ENCODE results near the gene CHRNA4. TPM values are rescaled to one million over a fixed set of nuclear protein-coding genes. Genes with fewer than 3 reads are reported as not detected.
"Not testable (repeated sequence)": the region's sequence is repeated elsewhere in the genome, so short reads cannot be mapped to it uniquely, and the experiment has no call there.

Gene CHRNA4
- total RNA-seq, 2 donors from 2014 or later: 0.46 TPM; not detected in 1

DNA sequence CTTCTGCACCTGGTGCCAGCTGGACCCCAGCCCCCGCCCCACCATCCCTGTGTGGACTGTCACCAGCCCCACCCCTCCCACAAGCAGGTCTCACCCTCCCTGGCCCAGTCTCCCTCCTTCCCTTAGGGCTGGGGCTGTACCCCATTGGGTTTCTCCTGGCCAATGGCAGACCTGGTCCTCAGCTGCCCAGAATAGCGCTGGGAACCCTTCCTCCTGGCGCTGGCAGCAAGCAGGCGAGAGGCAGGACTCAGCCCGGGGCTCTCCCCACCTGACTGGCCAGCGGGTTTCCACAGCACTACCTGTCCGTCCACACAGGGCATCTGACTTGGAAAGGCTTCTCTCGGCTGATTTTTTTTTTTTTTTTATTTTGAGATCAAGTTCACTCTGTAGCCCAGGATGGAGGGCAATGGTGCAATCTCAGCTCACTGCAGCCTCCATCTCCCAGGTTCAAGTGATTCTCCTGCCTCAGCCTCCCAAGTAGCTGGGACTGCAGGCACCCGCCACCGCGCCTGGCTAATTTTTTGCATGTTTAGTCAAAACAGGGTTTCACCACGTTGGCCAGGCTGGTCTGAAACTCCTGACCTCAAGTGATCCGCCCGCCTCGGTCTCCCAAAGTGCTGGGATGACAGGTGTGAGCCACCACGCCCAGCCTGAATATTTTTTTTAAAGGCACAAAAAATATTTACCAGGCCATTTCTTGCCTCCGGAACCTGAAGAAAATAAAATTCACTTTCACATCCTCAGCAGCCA, 21.6 kb upstream of the CHRNA4 start:
- Mint-ChIP-seq H3K27ac (no peak overlapping the region), H3K4me3 (no peak overlapping the region), H3K9me3 (peaks cover 34% of the 10 kb centered on the region), H3K27me3 (ENCODE audit: insufficient read depth) (no peaks in the 10 kb centered on the region), H3K4me1 (peaks cover 2% of the 10 kb centered on the region), H3K36me3 (ENCODE audit: low read depth) (no peaks in the 10 kb centered on the region)
- H3K36me3 ChIP-seq (ENCODE audit: control insufficient read depth, insufficient read depth, low read length): no peaks in the 10 kb centered on the region
- no peak for DNase-seq
- no peak overlapping the region for H3K9ac ChIP-seq (ENCODE audit: extremely low read depth, low read length, poor library complexity, severe bottlenecking)
- H3K9me3 ChIP-seq (ENCODE audit: control insufficient read depth, low read length): peaks cover 28% of the 10 kb centered on the region
- no peak overlapping the region for H3K4me3 ChIP-seq (ENCODE audit: low read length)
- 83 to 88% methylated on average over 16 to 17 of the region's 17 CpGs for WGBS, 2 experiments (ENCODE audit: insufficient coverage in 1 of 2, insufficient read length in 1 of 2)
- H3K27ac ChIP-seq (ENCODE audit: low read depth, low read length): no peak overlapping the region
- TF ChIP-seq, protein P1, sequence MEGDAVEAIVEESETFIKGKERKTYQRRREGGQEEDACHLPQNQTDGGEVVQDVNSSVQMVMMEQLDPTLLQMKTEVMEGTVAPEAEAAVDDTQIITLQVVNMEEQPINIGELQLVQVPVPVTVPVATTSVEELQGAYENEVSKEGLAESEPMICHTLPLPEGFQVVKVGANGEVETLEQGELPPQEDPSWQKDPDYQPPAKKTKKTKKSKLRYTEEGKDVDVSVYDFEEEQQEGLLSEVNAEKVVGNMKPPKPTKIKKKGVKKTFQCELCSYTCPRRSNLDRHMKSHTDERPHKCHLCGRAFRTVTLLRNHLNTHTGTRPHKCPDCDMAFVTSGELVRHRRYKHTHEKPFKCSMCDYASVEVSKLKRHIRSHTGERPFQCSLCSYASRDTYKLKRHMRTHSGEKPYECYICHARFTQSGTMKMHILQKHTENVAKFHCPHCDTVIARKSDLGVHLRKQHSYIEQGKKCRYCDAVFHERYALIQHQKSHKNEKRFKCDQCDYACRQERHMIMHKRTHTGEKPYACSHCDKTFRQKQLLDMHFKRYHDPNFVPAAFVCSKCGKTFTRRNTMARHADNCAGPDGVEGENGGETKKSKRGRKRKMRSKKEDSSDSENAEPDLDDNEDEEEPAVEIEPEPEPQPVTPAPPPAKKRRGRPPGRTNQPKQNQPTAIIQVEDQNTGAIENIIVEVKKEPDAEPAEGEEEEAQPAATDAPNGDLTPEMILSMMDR (conservative IDR thresholded peaks at IDR 0.05): no peak
- H3K27me3 ChIP-seq (ENCODE audit: control insufficient read depth, insufficient read depth, low read length, poor library complexity, severe bottlenecking): no peaks in the 10 kb centered on the region
- no peaks in the 10 kb centered on the region for H3K4me1 ChIP-seq (ENCODE audit: control insufficient read depth, insufficient read depth, low read length)

DNA sequence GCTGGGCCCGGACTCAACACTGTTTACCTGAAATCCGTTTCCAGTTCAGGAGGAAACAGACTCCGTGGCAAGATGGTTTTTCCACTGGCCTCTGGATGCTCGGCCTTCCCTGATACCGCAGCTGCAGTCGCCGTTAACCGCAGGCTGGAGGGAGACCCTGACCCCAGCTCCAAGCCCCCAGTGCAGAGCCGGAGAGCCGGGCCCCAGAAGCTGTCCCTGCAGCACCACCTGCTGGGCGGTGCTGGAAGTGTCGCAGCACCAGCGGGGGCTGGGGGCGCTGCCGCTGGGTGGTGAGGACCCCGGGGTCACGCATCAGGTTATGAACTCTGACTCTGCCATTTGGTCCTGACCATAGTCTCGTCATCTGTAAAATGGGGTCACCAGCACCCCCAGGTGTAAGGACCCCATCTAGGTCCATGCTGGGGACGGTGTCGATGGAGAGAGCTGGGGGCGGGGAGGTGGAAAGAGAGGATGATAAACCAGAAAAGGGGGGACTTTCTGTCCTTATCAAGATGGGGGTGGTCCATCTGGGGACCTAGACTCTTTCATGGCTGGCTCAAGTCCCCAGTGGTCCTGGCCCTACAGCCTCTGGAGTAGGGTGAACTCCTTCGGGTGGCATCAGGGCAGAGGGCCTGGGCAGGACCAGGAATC, 20.8 kb upstream of the CHRNA4 start:
- H3K9me3 ChIP-seq (ENCODE audit: control insufficient read depth, low read length): peaks cover 19% of the 10 kb centered on the region
- Mint-ChIP-seq H3K36me3 (ENCODE audit: low read depth) (no peaks in the 10 kb centered on the region), H3K4me3 (no peak overlapping the region), H3K27me3 (ENCODE audit: insufficient read depth) (no peaks in the 10 kb centered on the region), H3K4me1 (peaks cover 2% of the 10 kb centered on the region), H3K9me3 (peaks cover 25% of the 10 kb centered on the region), H3K27ac (no peak overlapping the region)
- no peaks in the 10 kb centered on the region for H3K27me3 ChIP-seq (ENCODE audit: control insufficient read depth, insufficient read depth, low read length, poor library complexity, severe bottlenecking)
- H3K27ac ChIP-seq (ENCODE audit: low read depth, low read length): no peak overlapping the region
- no peaks in the 10 kb centered on the region for H3K36me3 ChIP-seq (ENCODE audit: control insufficient read depth, insufficient read depth, low read length)
- TF ChIP-seq, protein P1 (conservative IDR thresholded peaks at IDR 0.05): peak; percentile 98
- no peaks in the 10 kb centered on the region for H3K4me1 ChIP-seq (ENCODE audit: control insufficient read depth, insufficient read depth, low read length)
- H3K9ac ChIP-seq (ENCODE audit: extremely low read depth, low read length, poor library complexity, severe bottlenecking): no peak overlapping the region
- WGBS, 2 experiments (ENCODE audit: insufficient coverage in 1 of 2, insufficient read length in 1 of 2): 18 to 35% methylated on average over 16 to 22 of the region's 22 CpGs
- DNase-seq: peak; percentile 88
- no peak overlapping the region for H3K4me3 ChIP-seq (ENCODE audit: low read length)

DNA sequence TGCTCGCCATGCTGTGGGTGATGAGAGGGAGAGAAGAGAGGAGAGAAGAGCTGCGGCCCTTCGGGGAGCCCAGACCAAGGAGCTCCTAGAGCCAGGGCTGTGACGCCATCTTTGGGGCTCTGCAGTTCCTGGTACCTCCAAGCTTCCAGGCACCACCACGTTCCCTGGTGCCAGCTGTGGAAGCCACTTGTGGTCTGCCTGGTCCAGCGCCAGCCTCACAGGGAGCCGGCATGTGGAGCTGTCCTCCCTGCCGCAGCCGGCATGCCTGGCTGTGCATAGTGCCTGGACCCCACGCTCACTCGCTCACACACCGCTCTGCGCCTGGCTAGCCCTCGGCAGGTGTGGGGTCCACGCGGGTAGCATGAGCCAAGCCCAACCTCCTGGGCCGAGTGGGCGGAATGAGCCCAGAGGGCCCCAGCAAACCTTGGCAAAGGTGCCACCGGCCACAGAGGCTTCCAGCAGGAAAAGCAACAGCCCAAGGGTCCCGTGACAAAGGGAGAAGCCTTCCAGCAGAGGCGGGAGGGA, 19.3 kb upstream of the CHRNA4 start:
- H3K27me3 Mint-ChIP-seq (ENCODE audit: insufficient read depth): no peaks in the 10 kb centered on the region
- H3K4me3 Mint-ChIP-seq: no peak overlapping the region
- TF ChIP-seq, protein P1 (conservative IDR thresholded peaks at IDR 0.05): no peak
- no peak for DNase-seq
- H3K9ac ChIP-seq (ENCODE audit: extremely low read depth, low read length, poor library complexity, severe bottlenecking): no peak overlapping the region
- no peak overlapping the region for H3K27ac ChIP-seq (ENCODE audit: low read depth, low read length)
- H3K4me3 ChIP-seq (ENCODE audit: low read length): no peak overlapping the region
- H3K4me1 ChIP-seq (ENCODE audit: control insufficient read depth, insufficient read depth, low read length): no peaks in the 10 kb centered on the region
- WGBS, 2 experiments (ENCODE audit: insufficient coverage in 1 of 2, insufficient read length in 1 of 2): 93% methylated on average over 16 to 21 of the region's 21 CpGs
- H3K9me3 ChIP-seq (ENCODE audit: control insufficient read depth, low read length): peaks cover 4% of the 10 kb centered on the region
- no peak overlapping the region for H3K27ac Mint-ChIP-seq
- peaks cover 2% of the 10 kb centered on the region for H3K4me1 Mint-ChIP-seq
- H3K27me3 ChIP-seq (ENCODE audit: control insufficient read depth, insufficient read depth, low read length, poor library complexity, severe bottlenecking): no peaks in the 10 kb centered on the region
- no peaks in the 10 kb centered on the region for H3K36me3 ChIP-seq (ENCODE audit: control insufficient read depth, insufficient read depth, low read length)
- peaks cover 10% of the 10 kb centered on the region for H3K9me3 Mint-ChIP-seq
- no peaks in the 10 kb centered on the region for H3K36me3 Mint-ChIP-seq (ENCODE audit: low read depth)

DNA sequence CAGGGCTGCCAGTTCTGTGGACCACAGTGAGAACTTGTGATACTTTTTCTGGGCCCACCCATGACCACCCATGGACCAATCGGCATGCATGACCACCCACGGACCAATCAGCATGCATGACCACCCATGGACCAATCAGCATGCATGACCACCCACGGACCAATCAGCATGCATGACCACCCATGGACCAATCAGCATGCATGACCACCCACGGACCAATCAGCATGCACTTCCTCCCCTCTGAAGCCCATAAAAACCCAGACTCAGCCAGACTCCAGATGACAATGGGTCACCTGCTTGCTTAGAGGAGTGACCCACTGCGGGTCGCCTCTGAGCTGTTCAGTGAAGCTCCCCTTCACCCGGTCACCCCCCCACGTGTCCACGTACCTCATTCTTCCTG, 18.7 kb upstream of the CHRNA4 start:
- not testable (repeated sequence) for H3K9me3 ChIP-seq (ENCODE audit: control insufficient read depth, low read length); H3K4me3 Mint-ChIP-seq; H3K27ac Mint-ChIP-seq; H3K4me3 ChIP-seq (ENCODE audit: low read length); H3K4me1 Mint-ChIP-seq; H3K36me3 ChIP-seq (ENCODE audit: control insufficient read depth, insufficient read depth, low read length); H3K4me1 ChIP-seq (ENCODE audit: control insufficient read depth, insufficient read depth, low read length); H3K9ac ChIP-seq (ENCODE audit: extremely low read depth, low read length, poor library complexity, severe bottlenecking); H3K27me3 ChIP-seq (ENCODE audit: control insufficient read depth, insufficient read depth, low read length, poor library complexity, severe bottlenecking); H3K27ac ChIP-seq (ENCODE audit: low read depth, low read length); H3K27me3 Mint-ChIP-seq (ENCODE audit: insufficient read depth); H3K36me3 Mint-ChIP-seq (ENCODE audit: low read depth); H3K9me3 Mint-ChIP-seq; DNase-seq
- WGBS, 2 experiments (ENCODE audit: insufficient coverage in 1 of 2, insufficient read length in 1 of 2): 92 to 98% methylated on average over 6 to 9 of the region's 9 CpGs
